Cardiac fibroblast (primary cell): ENCODE data around the gene PTGES.
A peak's percentile ranks its signal among the peaks of the same experiment; 100 is the strongest.

ENCODE experiments used
- DNase-seq, 2 donors: peaks; one replicate each; pipeline versions ENCODE4 v3.0.0 to v3.0.0-alpha.2; 2010; ENCODE audit warnings: low read depth in 2 of 2
- H3K4me3 ChIP-seq, 2 donors: replicated peaks in 1 of 2; 1 replicate in 1 of 2; 2 replicates in 1 of 2; pipeline ENCODE4 v1.5.1; 2011; ENCODE audit warnings: low read depth in 2 of 2, low read length in 2 of 2, mild to moderate bottlenecking in 2 of 2, moderate library complexity in 1 of 2
- CTCF ChIP-seq: IDR thresholded peaks from one replicate; pipeline ENCODE4 v1.5.1; 2011; ENCODE audit warnings: low read depth, mild to moderate bottlenecking, low read length, inconsistent platforms

Gene PTGES

DNA sequence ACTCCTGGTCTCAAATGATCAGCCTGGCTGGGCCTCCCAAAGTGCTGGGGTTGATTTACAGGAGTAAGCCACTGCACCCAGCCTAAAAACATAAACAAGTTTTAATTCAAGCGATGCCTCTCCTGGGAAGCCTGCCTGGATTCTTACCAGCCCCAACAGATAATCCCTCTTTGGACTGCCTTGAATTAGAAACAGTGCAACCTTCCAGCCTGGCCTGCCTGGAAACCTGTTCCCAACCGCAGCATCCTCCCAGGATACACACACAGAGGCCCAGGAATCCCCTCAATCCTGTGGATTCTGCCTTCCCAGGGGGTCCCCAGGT, 19.2 kb downstream of the PTGES start:
- no peak for TF ChIP-seq CTCF
- H3K4me3 ChIP-seq = no peak overlapping the region
- DNase-seq = no peak

DNA sequence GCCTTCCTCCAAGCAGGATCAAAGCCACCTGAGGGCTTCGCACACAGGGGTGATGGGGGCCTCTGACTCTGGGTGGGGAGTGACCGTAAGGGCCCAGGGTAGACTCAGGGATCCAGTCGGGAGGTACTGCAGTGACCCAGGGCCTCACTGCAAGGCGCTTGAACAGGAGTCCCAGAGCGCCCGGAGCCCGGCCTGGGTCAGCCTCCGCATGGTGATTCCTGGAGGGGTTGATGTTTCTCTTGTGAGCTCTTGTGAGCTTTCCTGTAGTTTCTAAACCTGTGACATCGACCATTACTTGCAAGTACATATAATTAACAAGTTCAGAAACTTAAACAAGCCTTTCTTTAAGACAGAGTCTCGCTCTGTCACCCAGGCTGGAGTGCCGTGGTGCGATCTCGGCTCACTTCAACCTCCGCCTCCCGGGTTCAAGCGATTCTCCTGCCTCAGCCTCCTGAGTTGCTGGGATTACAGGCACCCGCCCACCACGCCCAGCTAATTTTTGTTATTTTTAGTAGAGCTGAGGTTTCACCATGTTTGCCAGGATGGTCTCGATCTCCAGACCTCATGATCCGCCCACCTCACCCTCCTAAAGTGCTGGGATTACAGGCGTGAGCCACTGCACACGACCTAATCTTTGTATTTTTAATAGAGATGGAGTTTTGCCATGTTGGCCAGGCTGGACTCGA, 19.8 kb downstream of the PTGES start:
- no peak for TF ChIP-seq CTCF
- no peak for DNase-seq
- H3K4me3 ChIP-seq = no peak overlapping the region

DNA sequence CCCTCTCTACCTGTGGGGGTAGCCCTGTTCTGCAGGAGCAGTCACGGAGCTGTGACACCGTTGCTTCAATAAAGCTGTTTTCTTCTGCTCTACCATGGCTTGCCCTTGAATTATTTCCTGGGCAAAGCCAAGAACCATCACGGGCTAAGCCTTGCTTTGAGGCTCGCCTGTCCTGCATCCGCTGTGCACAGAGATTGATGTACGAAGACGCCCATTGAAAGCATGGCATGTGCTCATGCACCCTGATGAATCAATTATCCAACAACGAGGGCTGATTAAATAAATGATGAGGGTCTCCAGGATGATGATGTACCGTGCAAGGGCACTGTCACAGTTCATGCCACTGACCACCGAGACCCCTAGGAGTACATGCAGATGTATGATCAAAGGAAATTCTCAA, 20.7 kb downstream of the PTGES start:
- H3K4me3 ChIP-seq = no peak overlapping the region
- TF ChIP-seq CTCF = no peak
- no peak for DNase-seq

DNA sequence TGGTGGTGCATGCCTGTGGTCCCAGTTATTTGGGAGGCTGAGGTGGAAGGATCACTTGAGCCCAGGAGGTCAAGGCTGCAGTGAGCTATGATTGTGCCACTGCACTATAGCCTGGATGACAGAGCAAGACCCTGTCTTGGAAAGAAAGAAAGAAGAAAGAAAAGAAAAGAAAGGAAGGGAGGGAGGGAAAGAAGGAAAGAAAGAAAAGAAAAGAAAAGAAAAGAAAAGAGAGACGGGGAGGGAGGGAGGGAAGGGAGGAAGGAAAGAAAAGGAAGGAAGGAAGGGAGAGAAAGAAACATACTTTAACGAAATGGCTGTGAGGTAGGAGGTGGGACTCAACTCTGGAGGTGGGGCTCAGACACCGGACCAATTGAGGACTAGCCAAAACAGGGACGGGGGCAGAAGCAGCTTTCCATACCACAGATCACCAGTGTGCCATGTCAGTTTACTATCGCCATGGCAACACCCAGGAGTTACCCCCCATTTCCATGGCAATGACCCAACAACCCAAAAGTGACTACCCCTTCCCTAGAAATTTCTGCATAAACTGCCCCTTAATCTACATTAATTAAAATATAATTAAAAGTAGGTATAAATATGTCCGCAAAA, 21.3 kb downstream of the PTGES start:
- no peak overlapping the region for H3K4me3 ChIP-seq
- no peak for TF ChIP-seq CTCF
- no peak for DNase-seq

DNA sequence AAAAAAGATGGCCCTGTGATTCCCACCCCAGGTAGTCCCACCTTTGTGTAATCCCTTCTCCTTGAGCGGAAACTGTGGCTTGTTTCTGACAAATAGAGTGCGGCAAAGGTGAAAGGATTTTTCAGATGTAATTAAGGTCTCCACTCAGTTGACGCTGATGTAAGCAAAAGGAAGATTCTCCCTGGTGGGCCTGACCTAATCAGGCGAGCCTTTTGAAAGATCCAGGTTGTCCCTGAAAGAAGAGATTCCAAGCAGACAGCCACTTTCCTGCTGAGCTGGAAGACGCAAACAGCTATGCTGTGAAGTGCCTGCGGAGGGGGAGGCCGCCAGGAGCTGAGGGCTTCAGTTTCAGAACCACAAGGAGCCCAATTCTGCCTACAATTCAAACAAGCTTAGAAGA, 24.1 kb downstream of the PTGES start:
- H3K4me3 ChIP-seq = no peak overlapping the region
- no peak for DNase-seq
- no peak for TF ChIP-seq CTCF

- DNase-seq = peak; percentile 80 to 92
- TF ChIP-seq CTCF = peak; percentile 99
Observed at GRCh38 chr9:129726322-129727160, 26.3 kb downstream of the PTGES start.

More at GRCh38 chr9:129726322-129727160, 26.3 kb downstream of the PTGES start:
- no peak overlapping the region for H3K4me3 ChIP-seq
